NT2/D1 (cell line): ENCODE data around the gene TAOK1.
"Not testable (repeated sequence)": the region's sequence is repeated elsewhere in the genome, so short reads cannot be mapped to it uniquely, and the experiment has no call there.

Experiments used
- DNase-seq: peaks from one replicate; pipeline ENCODE4 v3.0.0-alpha.2; 2011; ENCODE audit warnings: low read depth, low spot score
- H3K27me3 ChIP-seq: 2 replicates; pipeline ENCODE4 v1.6.0; 2011; ENCODE audit warnings: mild to moderate bottlenecking; ENCODE audit not compliant: insufficient read length, insufficient read depth
- H3K36me3 ChIP-seq: 2 replicates; pipeline ENCODE4 v1.6.1; 2011; ENCODE audit warnings: mild to moderate bottlenecking, low read length, mixed read lengths; ENCODE audit not compliant: insufficient read depth, insufficient read length
- H3K4me1 ChIP-seq: 2 replicates; pipeline ENCODE4 v1.5.1; 2011; ENCODE audit not compliant: insufficient read depth, insufficient read length
- H3K4me3 ChIP-seq: 2 replicates; pipeline ENCODE4 v1.5.1; 2011; ENCODE audit warnings: low read depth; ENCODE audit not compliant: insufficient read length
- H3K9ac ChIP-seq: 2 replicates; pipeline ENCODE4 v1.6.0; 2011; ENCODE audit warnings: low read depth; ENCODE audit not compliant: insufficient read length
- H3K9me3 ChIP-seq: 2 replicates; pipeline ENCODE4 v1.5.1; 2011; ENCODE audit warnings: mild to moderate bottlenecking, low read length; ENCODE audit not compliant: insufficient read depth
- SUZ12 ChIP-seq: IDR thresholded peaks from 2 replicates; pipeline ENCODE4 v1.6.1; 2011; ENCODE audit not compliant: insufficient read length, insufficient read depth; ENCODE audit errors: extremely low read depth
- YY1 ChIP-seq: IDR thresholded peaks from 2 replicates; pipeline ENCODE4 v1.6.1; 2011; ENCODE audit not compliant: insufficient read length, insufficient read depth
- ZNF274 ChIP-seq: IDR thresholded peaks from 2 replicates; pipeline ENCODE4 v1.6.1; 2011; ENCODE audit warnings: mild to moderate bottlenecking, low read depth, low read length

TAOK1 gene

GRCh38 chr17:29546830-29547229 is 156.7 kb downstream of the TAOK1 start:
- Histone ChIP-seq H3K9me3 (no peaks in the 10 kb centered on the region), H3K27me3 (no peaks in the 10 kb centered on the region), H3K4me3 (no peak overlapping the region), H3K9ac (no peak overlapping the region), H3K4me1 (no peaks in the 10 kb centered on the region), H3K36me3 (peaks cover 19% of the 10 kb centered on the region)
- no peak for DNase-seq
- TF ChIP-seq SUZ12: no peak
- no peak for TF ChIP-seq YY1
- no peak for TF ChIP-seq ZNF274

- Histone ChIP-seq H3K4me3 (no peak overlapping the region), H3K27me3 (no peaks in the 10 kb centered on the region)
- no peak for DNase-seq
These were observed 159.2 kb downstream of the TAOK1 start for GRCh38 chr17:29549177-29549923.

GRCh38 chr17:29555840-29556239 is 165.7 kb downstream of the TAOK1 start:
- H3K9ac ChIP-seq: no peak overlapping the region
- H3K9me3 ChIP-seq: no peaks in the 10 kb centered on the region
- no peaks in the 10 kb centered on the region for H3K36me3 ChIP-seq
- H3K4me1 ChIP-seq: no peaks in the 10 kb centered on the region
- no peaks in the 10 kb centered on the region for H3K27me3 ChIP-seq
- TF ChIP-seq ZNF274 (no peak), SUZ12 (no peak), YY1 (no peak)
- no peak overlapping the region for H3K4me3 ChIP-seq
- no peak for DNase-seq

More at GRCh38 chr17:29549177-29549923, 159.2 kb downstream of the TAOK1 start:
- no peaks in the 10 kb centered on the region for H3K9me3 ChIP-seq
- H3K9ac ChIP-seq: no peak overlapping the region
- no peaks in the 10 kb centered on the region for H3K36me3 ChIP-seq
- H3K4me1 ChIP-seq: no peaks in the 10 kb centered on the region
- TF ChIP-seq ZNF274 (no peak), SUZ12 (no peak), YY1 (no peak)

GRCh38 chr17:29557085-29557738 is 167.0 kb downstream of the TAOK1 start:
- TF ChIP-seq YY1: no peak
- TF ChIP-seq ZNF274: no peak
- TF ChIP-seq SUZ12: no peak
- H3K36me3 ChIP-seq: no peaks in the 10 kb centered on the region
- DNase-seq: no peak
- H3K4me3 ChIP-seq: no peak overlapping the region
- H3K4me1 ChIP-seq: peaks cover 3% of the 10 kb centered on the region
- H3K9me3 ChIP-seq: no peaks in the 10 kb centered on the region
- H3K9ac ChIP-seq: no peak overlapping the region
- H3K27me3 ChIP-seq: no peaks in the 10 kb centered on the region

- H3K9ac ChIP-seq: no peak overlapping the region
- no peaks in the 10 kb centered on the region for H3K36me3 ChIP-seq
- H3K27me3 ChIP-seq: no peaks in the 10 kb centered on the region
- no peaks in the 10 kb centered on the region for H3K9me3 ChIP-seq
- peaks cover 3% of the 10 kb centered on the region for H3K4me1 ChIP-seq
- DNase-seq: no peak
- H3K4me3 ChIP-seq: no peak overlapping the region
- no peak for TF ChIP-seq YY1
- TF ChIP-seq ZNF274: no peak
- TF ChIP-seq SUZ12: no peak
These were observed 167.6 kb downstream of the TAOK1 start for GRCh38 chr17:29557739-29558116.

GRCh38 chr17:29558139-29558538 is 168.0 kb downstream of the TAOK1 start:
- H3K4me1 ChIP-seq, H3K36me3 ChIP-seq, H3K9ac ChIP-seq, H3K9me3 ChIP-seq, H3K27me3 ChIP-seq, H3K4me3 ChIP-seq, DNase-seq: not testable (repeated sequence)

- Histone ChIP-seq H3K27me3 (peaks cover 1% of the 10 kb centered on the region), H3K36me3 (no peaks in the 10 kb centered on the region), H3K4me3 (no peak overlapping the region), H3K9ac (no peak overlapping the region), H3K9me3 (no peaks in the 10 kb centered on the region), H3K4me1 (peaks cover 3% of the 10 kb centered on the region)
- no peak for TF ChIP-seq SUZ12
- no peak for TF ChIP-seq ZNF274
- no peak for TF ChIP-seq YY1
- no peak for DNase-seq
These were observed 169.5 kb downstream of the TAOK1 start for GRCh38 chr17:29559640-29560039.

GRCh38 chr17:29560316-29560715 is 170.2 kb downstream of the TAOK1 start:
- no peak for DNase-seq
- Histone ChIP-seq H3K9ac (no peak overlapping the region), H3K27me3 (peaks cover 7% of the 10 kb centered on the region), H3K4me3 (no peak overlapping the region), H3K9me3 (no peaks in the 10 kb centered on the region), H3K4me1 (peaks cover 3% of the 10 kb centered on the region), H3K36me3 (no peaks in the 10 kb centered on the region)
- TF ChIP-seq YY1: no peak
- no peak for TF ChIP-seq SUZ12
- no peak for TF ChIP-seq ZNF274
